ENCODE data around the gene MEI1. TPM values are rescaled to one million over a fixed set of nuclear protein-coding genes. Genes with fewer than 3 reads are reported as not detected.

The MEI1 gene
- total RNA-seq, 1 experiment from 2014 or later: 0.20 TPM

GRCh38 chr22:41687901-41688364 is 11.4 kb upstream of the MEI1 start:
- H2BK120ac ChIP-seq (ENCODE audit: low read depth, low read length, poor library complexity, severe bottlenecking): no peak overlapping the region
- H4K5ac ChIP-seq (ENCODE audit: insufficient read length, low read depth, low read length): no peak overlapping the region
- no peak overlapping the region for H3K27ac ChIP-seq (ENCODE audit: insufficient read length, low read depth, low read length)
- no peaks in the 10 kb centered on the region for H3K79me1 ChIP-seq (ENCODE audit: insufficient read depth, low read depth, low read length, poor library complexity, severe bottlenecking)
- H3K9ac ChIP-seq (ENCODE audit: extremely low read depth, insufficient read length, low read length): peak overlapping the region; percentile 84
- H2BK15ac ChIP-seq (ENCODE audit: low read depth, low read length): no peak overlapping the region
- TF ChIP-seq CTCF (conservative IDR thresholded peaks at IDR 0.05): no peak
- H3K4ac ChIP-seq (ENCODE audit: low read depth, low read length): no peak overlapping the region
- no peak overlapping the region for H2AK5ac ChIP-seq (ENCODE audit: insufficient read length, low read length)
- H2AFZ ChIP-seq (ENCODE audit: low read length): no peak overlapping the region
- H4K91ac ChIP-seq (ENCODE audit: insufficient read length, low read depth, low read length): no peak overlapping the region
- H3K18ac ChIP-seq (ENCODE audit: insufficient read length, low read depth, low read length): no peak overlapping the region
- H2BK5ac ChIP-seq (ENCODE audit: insufficient read length, low read length): no peak overlapping the region
- no peaks in the 10 kb centered on the region for H4K20me1 ChIP-seq (ENCODE audit: control insufficient read depth, insufficient read depth, insufficient read length)
- DNase-seq: no peak
- no peak overlapping the region for H3K56ac ChIP-seq (ENCODE audit: insufficient read length, low read depth, low read length)
- peak overlapping the region; percentile 92 to 99 for H3K4me3 Mint-ChIP-seq
- H3K4me1 Mint-ChIP-seq: peaks cover 9 to 10% of the 10 kb centered on the region in 2 experiments
- no peaks in the 10 kb centered on the region for H3K4me1 ChIP-seq (ENCODE audit: insufficient read depth, low read length)
- H2BK12ac ChIP-seq (ENCODE audit: insufficient read length, low read depth, low read length): no peak overlapping the region
- peaks cover 17% of the 10 kb centered on the region; the same call in 1 of the 2 replicates for H3K79me2 ChIP-seq (ENCODE audit: insufficient read depth, low read length)
- no peak overlapping the region for H2BK20ac ChIP-seq (ENCODE audit: low read depth, low read length, poor library complexity, severe bottlenecking)
- H3K14ac ChIP-seq (ENCODE audit: insufficient read depth, low read length): 0 out of 2 replicates have a peak overlapping the region, but pooled peaks have one; percentile 71
- H3K23ac ChIP-seq (ENCODE audit: insufficient read length, low read depth, low read length): no peak overlapping the region
- H3K9me3 ChIP-seq (ENCODE audit: control insufficient read depth, low read depth, low read length): no peaks in the 10 kb centered on the region
- H3K9me3 Mint-ChIP-seq: no peaks in the 10 kb centered on the region
- H3K27ac Mint-ChIP-seq: peak overlapping the region; percentile 64 to 97 (median 93); a peak in 6 of 7 replicates
- no peaks in the 10 kb centered on the region for H3K27me3 ChIP-seq (ENCODE audit: insufficient read depth, low read length)
- no peaks in the 10 kb centered on the region for H3K27me3 Mint-ChIP-seq (ENCODE audit: low read depth)
- no peaks in the 10 kb centered on the region; a peak in 2 of 7 replicates for H3K36me3 Mint-ChIP-seq (ENCODE audit: insufficient read depth in 1 of 3, low read depth in 3 of 3)
- H3K23me2 ChIP-seq (ENCODE audit: insufficient read length, low read depth, low read length, poor library complexity, severe bottlenecking): peaks cover 13% of the 10 kb centered on the region
- H3T11ph ChIP-seq (ENCODE audit: low read length): no peak overlapping the region
- peak overlapping the region; percentile 98 for H3K4me2 ChIP-seq (ENCODE audit: insufficient read depth, insufficient read length, low read length)
- H4K8ac ChIP-seq (replicated peaks; ENCODE audit: insufficient read length, low read depth, low read length): no peak overlapping the region
- no CpG with 5 or more reads among the region's 20 CpGs for WGBS (ENCODE audit: extremely low coverage, insufficient read length, low lambda C conversion rate)

Measured in H9 (cell line).